GM12891 (cell line): ENCODE measurements around the gene TMEM31.

Experiments
- POLR2A ChIP-seq: IDR thresholded peaks from 2 replicates; pipeline ENCODE4 v1.6.1; 2011; ENCODE audit warnings: low read depth, low read length, control low read depth
- POLR2AphosphoS5 ChIP-seq: IDR thresholded peaks from 2 replicates; pipeline ENCODE4 v1.6.1; 2011; ENCODE audit warnings: low read depth, low read length, control low read depth

DNA sequence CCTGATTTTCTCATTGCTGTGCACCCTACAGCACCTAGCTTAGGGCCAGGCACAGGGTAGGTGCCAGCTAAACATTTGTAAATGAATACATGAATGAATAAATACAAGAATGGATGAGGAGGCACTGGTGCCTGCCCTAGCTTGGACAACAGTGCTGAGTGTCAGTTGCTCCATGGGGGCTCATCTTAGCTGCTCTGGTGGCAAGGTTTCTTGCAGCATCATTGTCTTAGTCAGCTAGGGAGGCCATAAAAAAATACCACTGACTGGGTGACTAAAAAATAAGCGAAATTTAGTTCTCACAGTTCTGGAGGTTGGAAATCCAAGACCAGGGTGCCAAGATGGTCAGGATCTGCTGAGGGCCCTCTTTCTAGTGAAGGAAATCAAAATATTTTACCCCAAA, 31.2 kb downstream of the TMEM31 start:
- no peak for TF ChIP-seq POLR2A
- TF ChIP-seq POLR2AphosphoS5: no peak
